Measurements from ENCODE around the gene MICAL1. TPM values are rescaled to one million over a fixed set of nuclear protein-coding genes. Genes with fewer than 3 reads are reported as not detected.

Gene MICAL1
- total and polyA plus RNA-seq, 2 of the 8 experiments (the other 6 are each of a cell fraction or from before 2014, with no cell fraction given), result 42.5 to 55.4 TPM

- no peak overlapping the region for H2BK5ac ChIP-seq (ENCODE audit: low read depth, low read length)
- H3K9me3 ChIP-seq (ENCODE audit: insufficient read depth in 2 of 2, low read depth in 1 of 2, low read length in 1 of 2), result no peaks in the 10 kb centered on the region
- H3K56ac ChIP-seq (replicated peaks; ENCODE audit: insufficient read length, low read depth, low read length), result no peak overlapping the region
- H3K79me2 ChIP-seq (ENCODE audit: control insufficient read depth in 1 of 2, insufficient read depth in 2 of 2, low read length in 2 of 2), result no peaks in the 10 kb centered on the region
- no peak overlapping the region for H2BK15ac ChIP-seq (ENCODE audit: low read length)
- H2BK20ac ChIP-seq (ENCODE audit: low read length), result no peak overlapping the region
- no peak overlapping the region for H3K14ac ChIP-seq (ENCODE audit: insufficient read length)
- H2AK5ac ChIP-seq (ENCODE audit: low read depth, low read length), result no peak overlapping the region
- H3K23me2 ChIP-seq (ENCODE audit: low read depth, low read length), result no peaks in the 10 kb centered on the region; the same call in 1 of the 2 replicates
- H3K36me3 ChIP-seq (ENCODE audit: control insufficient read depth in 2 of 4, insufficient read depth in 4 of 4, low read length in 3 of 4), result peaks cover 9 to 49% (median 27%) of the 10 kb centered on the region in 4 experiments; a peak in 7 of 8 replicates
- no peak overlapping the region for H4K8ac ChIP-seq (ENCODE audit: extremely low read depth, insufficient read depth, low read length)
- no peak overlapping the region for H3K4me3 ChIP-seq (ENCODE audit: extremely low read depth in 1 of 4, insufficient read depth in 2 of 4, low read depth in 3 of 4, low read length in 4 of 4)
- H3K27me3 ChIP-seq (replicated peaks in 1 of 4; ENCODE audit: control insufficient read depth in 3 of 4, extremely low read depth in 1 of 4, insufficient read depth in 3 of 4, low read length in 3 of 4), result no peaks in the 10 kb centered on the region
- FAIRE-seq (no peak), DNase-seq (ENCODE audit: low read depth in 1 of 2, low spot score in 2 of 2) (peak in 1 of 2 experiments; percentile 48)
- 80% methylated on average over 6 of the region's 8 CpGs; no CpG with 5 or more reads in 1 of the 2 experiments for WGBS, 2 experiments (ENCODE audit: extremely low coverage in 1 of 2, insufficient coverage in 1 of 2, insufficient read length in 1 of 2, insufficient replicate concordance in 2 of 2, low coverage in 1 of 2, low lambda C conversion rate in 2 of 2, missing lambda C conversion rate in 1 of 2)
- no peak overlapping the region for H2AFZ ChIP-seq (ENCODE audit: low read length)
- H3K4me1 ChIP-seq (replicated peaks in 1 of 4; ENCODE audit: control insufficient read depth in 3 of 4, insufficient read depth in 4 of 4, low read length in 3 of 4), result no peaks in the 10 kb centered on the region; a peak in 1 of 7 replicates
- no peak overlapping the region for H3K4ac ChIP-seq (replicated peaks; ENCODE audit: insufficient read length, low read depth, low read length)
- no peak overlapping the region for H3K23ac ChIP-seq (ENCODE audit: insufficient read length)
- no peak overlapping the region for H4K5ac ChIP-seq (ENCODE audit: insufficient read length, low read depth, low read length)
- no peak overlapping the region for H4K91ac ChIP-seq (replicated peaks; ENCODE audit: insufficient read length, low read length)
- CTCF ChIA-PET (ENCODE audit: partially characterized antibody), result interaction anchor here (0.8 to 2.2 kb wide), 12 partner anchors 9 to 335 kb away, joined by 3 to 11 read pairs (median 3); partner anchors contain the start of gene CD164
- POLR2A ChIA-PET (ENCODE audit: partially characterized antibody), result interaction anchor here (0.5 to 1.6 kb wide), 7 partner anchors 8 to 48 kb away, joined by 3 to 10 read pairs (median 3); partner anchors contain the start of gene MICAL1
- H3K79me1 ChIP-seq (ENCODE audit: low read depth, low read length), result no peaks in the 10 kb centered on the region
- no peak overlapping the region for H2BK120ac ChIP-seq (replicated peaks; ENCODE audit: low read depth, low read length)
- TF ChIP-seq CTCF (IDR thresholded peaks at IDR 0.05; ENCODE audit: control extremely low read depth in 1 of 3, insufficient read depth in 1 of 3, low read depth in 1 of 3, low read length in 3 of 3), result peak in 2 of 3 experiments; percentile 5 to 19; a peak in 2 of 4 replicates
- TF ChIP-seq POLR2A (IDR thresholded peaks at IDR 0.05; ENCODE audit: control extremely low read depth in 1 of 2, low read depth in 2 of 2, low read length in 2 of 2), result 0 out of 3 replicates have a peak, but pooled peaks of 1 of the 2 experiments have one; percentile 7
- no peak for TF ChIP-seq POU5F1 (IDR thresholded peaks at IDR 0.05; ENCODE audit: low read depth, low read length)
- TF ChIP-seq RAD21 (IDR thresholded peaks at IDR 0.05 in 1 of 2, conservative IDR thresholded peaks at IDR 0.05 in 1 of 2; ENCODE audit: low read depth in 2 of 2, low read length in 2 of 2), result peak in 1 of 2 experiments; percentile 18; a peak in 2 of 4 replicates
- peak; percentile 45; the same call in 1 of the 2 replicates for TF ChIP-seq POLR2AphosphoS5 (IDR thresholded peaks at IDR 0.05; ENCODE audit: low read depth, low read length)
- H3K9ac ChIP-seq (replicated peaks in 1 of 4; ENCODE audit: extremely low read depth in 1 of 4, low read depth in 3 of 4, low read length in 3 of 4), result no peak overlapping the region
- peaks cover 0 to 15% of the 10 kb centered on the region in 2 experiments for H4K20me1 ChIP-seq (replicated peaks in 1 of 2; ENCODE audit: control insufficient read depth in 1 of 2, insufficient read depth in 2 of 2, low read length in 2 of 2)
- H3K27ac ChIP-seq (ENCODE audit: low read depth, low read length), result no peak overlapping the region
- H3K4me2 ChIP-seq (ENCODE audit: insufficient read depth in 1 of 2, low read depth in 2 of 2, low read length in 2 of 2), result no peak overlapping the region
- H3K18ac ChIP-seq (ENCODE audit: extremely low read depth, low read length), result no peak overlapping the region
- H2BK12ac ChIP-seq (ENCODE audit: low read depth, low read length), result no peak overlapping the region
Observed at GRCh38 chr6:109447878-109448555, 7.6 kb downstream of the MICAL1 start.

Data from H1 (cell line).